ENCODE results near the gene NCOR2.
"Not testable (repeated sequence)": the region's sequence is repeated elsewhere in the genome, so short reads cannot be mapped to it uniquely, and the experiment has no call there.

Gene NCOR2

GRCh38 chr12:124599074-124599999, 31.9 kb upstream of the NCOR2 start:
- DNase-seq (ENCODE audit: low spot score) = no peak

- no peak for DNase-seq (ENCODE audit: low spot score)
These were observed 29.6 kb upstream of the NCOR2 start for GRCh38 chr12:124597041-124597440.

GRCh38 chr12:124595444-124595843, 28.0 kb upstream of the NCOR2 start:
- no peak for DNase-seq (ENCODE audit: low spot score)

- DNase-seq (ENCODE audit: low spot score) = no peak
These were observed 27.4 kb upstream of the NCOR2 start for GRCh38 chr12:124594851-124595250.

GRCh38 chr12:124593851-124594401, 26.5 kb upstream of the NCOR2 start:
- DNase-seq (ENCODE audit: low spot score) = no peak

GRCh38 chr12:124593176-124593575, 25.8 kb upstream of the NCOR2 start:
- DNase-seq (ENCODE audit: low spot score) = no peak

GRCh38 chr12:124592481-124593160, 25.2 kb upstream of the NCOR2 start:
- DNase-seq (ENCODE audit: low spot score) = no peak

- no peak for DNase-seq (ENCODE audit: low spot score)
These were observed 24.6 kb upstream of the NCOR2 start for GRCh38 chr12:124592050-124592449.

GRCh38 chr12:124590447-124590846, 23.0 kb upstream of the NCOR2 start:
- DNase-seq (ENCODE audit: low spot score) = no peak

GRCh38 chr12:124588751-124589267, 21.4 kb upstream of the NCOR2 start:
- no peak for DNase-seq (ENCODE audit: low spot score)

- DNase-seq (ENCODE audit: low spot score) = no peak
These were observed 20.7 kb upstream of the NCOR2 start for GRCh38 chr12:124588018-124588634.

- DNase-seq (ENCODE audit: low spot score) = no peak
These were observed 19.3 kb upstream of the NCOR2 start for GRCh38 chr12:124586756-124587155.

GRCh38 chr12:124584494-124584893, 17.1 kb upstream of the NCOR2 start:
- not testable (repeated sequence) for DNase-seq (ENCODE audit: low spot score)

GRCh38 chr12:124583854-124584253, 16.4 kb upstream of the NCOR2 start:
- DNase-seq (ENCODE audit: low spot score) = no peak

GRCh38 chr12:124582108-124582424, 14.7 kb upstream of the NCOR2 start:
- DNase-seq (ENCODE audit: low spot score) = no peak

- no peak for DNase-seq (ENCODE audit: low spot score)
These were observed 14.1 kb upstream of the NCOR2 start for GRCh38 chr12:124581307-124582107.

- DNase-seq (ENCODE audit: low spot score) = no peak
These were observed 12.6 kb upstream of the NCOR2 start for GRCh38 chr12:124579921-124580517.

GRCh38 chr12:124578854-124579253, 11.4 kb upstream of the NCOR2 start:
- no peak for DNase-seq (ENCODE audit: low spot score)

GRCh38 chr12:124578445-124578844, 11.0 kb upstream of the NCOR2 start:
- DNase-seq (ENCODE audit: low spot score) = no peak

GRCh38 chr12:124577986-124578385, 10.6 kb upstream of the NCOR2 start:
- no peak for DNase-seq (ENCODE audit: low spot score)

- no peak for DNase-seq (ENCODE audit: low spot score)
These were observed 10.0 kb upstream of the NCOR2 start for GRCh38 chr12:124577374-124577773.
